ENCODE results near the gene RTN4RL1. TPM values are rescaled to one million over a fixed set of nuclear protein-coding genes. Genes with fewer than 3 reads are reported as not detected.

Gene RTN4RL1
- total and polyA plus RNA-seq, 2 of the 13 experiments (the other 11 are each of a cell fraction or from before 2014, with no cell fraction given) = 0.01 TPM; not detected in 1

- 0 out of 2 replicates have a peak, but pooled peaks have one; percentile 76 for TF ChIP-seq NR1H2 (CRISPR knock-in tag; IDR thresholded peaks at IDR 0.05; ENCODE audit: borderline replicate concordance, low read depth)
- TF ChIP-seq TFDP1 (CRISPR knock-in tag; IDR thresholded peaks at IDR 0.05; ENCODE audit: borderline replicate concordance) = peak; percentile 66; the same call in 1 of the 2 replicates
- TF ChIP-seq POLR2AphosphoS5 (IDR thresholded peaks at IDR 0.05; ENCODE audit: low read depth, low read length) = peak; percentile 71
- peak; percentile 63; the same call in 1 of the 2 replicates for TF ChIP-seq ZHX1 (CRISPR knock-in tag; IDR thresholded peaks at IDR 0.05; ENCODE audit: low read depth)
- peak; percentile 70; the same call in 1 of the 2 replicates for TF ChIP-seq ZNF564 (CRISPR knock-in tag; IDR thresholded peaks at IDR 0.05)
- TF ChIP-seq ATRX (CRISPR knock-in tag; IDR thresholded peaks at IDR 0.05; ENCODE audit: borderline replicate concordance) = no peak
- TF ChIP-seq ZGPAT (CRISPR knock-in tag; IDR thresholded peaks at IDR 0.05) = peak; percentile 88; the same call in 1 of the 2 replicates
- TF ChIP-seq GMEB1 (CRISPR knock-in tag; IDR thresholded peaks at IDR 0.05; ENCODE audit: borderline replicate concordance) = peak; percentile 87
- TF ChIP-seq EED (CRISPR knock-in tag; IDR thresholded peaks at IDR 0.05) = peak; percentile 77; the same call in 1 of the 2 replicates
- TF ChIP-seq POGK (CRISPR knock-in tag; conservative IDR thresholded peaks at IDR 0.05) = 0 out of 2 replicates have a peak, but pooled peaks have one; percentile 65
- TF ChIP-seq ZNF24 (IDR thresholded peaks at IDR 0.05) = no peak
- no peak for TF ChIP-seq ZNF510 (CRISPR knock-in tag; IDR thresholded peaks at IDR 0.05; ENCODE audit: low read depth)
- TF ChIP-seq SMC3 (IDR thresholded peaks at IDR 0.05; ENCODE audit: low read length) = no peak; the same call in 1 of the 2 replicates
- no peak for TF ChIP-seq ZNF816 (CRISPR knock-in tag; IDR thresholded peaks at IDR 0.05; ENCODE audit: borderline replicate concordance)
- TF ChIP-seq ATM (IDR thresholded peaks at IDR 0.05; ENCODE audit: borderline replicate concordance) = no peak
- TF ChIP-seq ESRRA (CRISPR knock-in tag; IDR thresholded peaks at IDR 0.05; ENCODE audit: low read depth) = no peak
- peak; percentile 55; the same call in 1 of the 2 replicates for TF ChIP-seq SALL1 (CRISPR knock-in tag; IDR thresholded peaks at IDR 0.05)
- no peak for TF ChIP-seq HMGA1 (CRISPR knock-in tag; conservative IDR thresholded peaks at IDR 0.05)
Measured at GRCh38 chr17:2029911-2030778, 5.0 kb upstream of the RTN4RL1 start, which contains the start of gene DPH1 (continued).

Data from HepG2 (cell line).